Epidermal melanocyte (primary cell): ENCODE measurements around the gene SARDH.

Experiments
- DNase-seq: peaks from one replicate; pipeline ENCODE4 v3.0.0; 2011; ENCODE audit warnings: low spot score; ENCODE audit not compliant: insufficient read length

The SARDH gene

GRCh38 chr9:133704711-133705181 is 33.4 kb downstream of the SARDH start:
- no peak for DNase-seq

GRCh38 chr9:133703591-133704399 is 34.4 kb downstream of the SARDH start:
- no peak for DNase-seq

GRCh38 chr9:133702798-133703590 is 35.2 kb downstream of the SARDH start:
- DNase-seq, result no peak

GRCh38 chr9:133701981-133702797 is 36.0 kb downstream of the SARDH start:
- DNase-seq, result no peak

- no peak for DNase-seq
These were observed 36.7 kb downstream of the SARDH start for GRCh38 chr9:133701321-133701980.

GRCh38 chr9:133700819-133701320 is 37.3 kb downstream of the SARDH start:
- no peak for DNase-seq

GRCh38 chr9:133699546-133699945 is 38.6 kb downstream of the SARDH start:
- no peak for DNase-seq

- no peak for DNase-seq
These were observed 42.1 kb downstream of the SARDH start for GRCh38 chr9:133696071-133696472.

- no peak for DNase-seq
These were observed 43.5 kb downstream of the SARDH start for GRCh38 chr9:133694686-133695085.

- DNase-seq, result no peak
These were observed 44.2 kb downstream of the SARDH start for GRCh38 chr9:133693703-133694529.

GRCh38 chr9:133693116-133693515 is 45.0 kb downstream of the SARDH start:
- DNase-seq, result no peak

- DNase-seq, result no peak
These were observed 45.7 kb downstream of the SARDH start for GRCh38 chr9:133692364-133692985.

- DNase-seq, result no peak
These were observed 46.4 kb downstream of the SARDH start for GRCh38 chr9:133691626-133692363.

- no peak for DNase-seq
These were observed 47.0 kb downstream of the SARDH start for GRCh38 chr9:133691191-133691590.

GRCh38 chr9:133690081-133690561 is 48.0 kb downstream of the SARDH start:
- DNase-seq, result no peak

GRCh38 chr9:133689151-133689763 is 48.9 kb downstream of the SARDH start:
- no peak for DNase-seq

GRCh38 chr9:133687856-133688761 is 50.0 kb downstream of the SARDH start:
- no peak for DNase-seq
